HG03432 (cell line): ENCODE data around the gene GABBR2.
A peak's percentile ranks its signal among the peaks of the same experiment; 100 is the strongest.

Experiments
- ATAC-seq: cut with Tn5 transposase; IDR thresholded peaks from one replicate; pipeline ENCODE4 v1.9.1; 2021; ENCODE audit warnings: mild to moderate bottlenecking, moderate library complexity; ENCODE audit not compliant: unreplicated experiment

GABBR2 gene

DNA sequence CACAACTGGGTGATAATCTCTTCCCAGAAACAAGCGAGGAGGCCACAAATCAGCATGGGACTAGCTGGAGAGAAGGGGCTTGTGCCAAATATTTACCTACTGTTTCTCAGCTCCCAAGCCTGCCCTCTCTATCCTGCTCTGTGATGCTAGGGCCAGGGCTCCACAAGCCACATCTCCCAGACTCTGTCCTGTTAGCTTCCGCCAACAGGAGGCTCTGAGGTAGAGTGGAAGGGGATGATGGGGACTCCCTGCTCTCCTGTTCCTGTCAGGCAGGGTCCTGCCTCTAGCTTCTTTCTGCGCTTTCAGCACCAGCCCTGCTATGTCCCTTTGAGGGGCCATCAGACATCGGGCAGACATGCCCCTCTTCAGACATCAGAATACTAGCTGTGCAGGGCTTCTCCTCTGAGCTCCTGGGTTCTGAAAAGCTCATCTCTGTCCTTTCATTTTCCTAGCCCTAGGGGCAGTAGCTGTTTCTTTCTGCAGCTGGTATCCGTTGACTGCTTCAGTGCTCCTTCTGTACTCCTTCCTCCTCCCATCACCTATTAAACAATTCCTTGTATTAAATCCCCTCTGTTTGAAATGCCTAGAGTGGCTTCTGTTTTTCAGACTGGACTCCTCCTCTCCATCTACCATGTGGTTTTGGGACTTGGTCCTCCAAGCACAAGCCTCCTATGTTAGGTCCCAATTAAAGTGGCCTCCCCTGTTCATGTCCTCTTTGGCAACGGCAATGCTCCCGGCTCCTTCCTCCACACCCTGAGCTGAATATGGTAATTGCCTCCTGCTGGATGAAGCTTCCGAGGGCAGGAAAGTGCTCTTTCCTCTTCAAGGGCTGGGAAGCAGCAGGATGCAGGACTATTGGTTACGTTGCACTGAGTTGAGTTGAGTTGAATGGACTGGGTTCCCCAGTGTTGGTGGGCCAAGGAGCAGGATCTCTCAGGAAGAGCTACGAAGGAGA, 292.2 kb downstream of the GABBR2 start:
- ATAC-seq: no peak

DNA sequence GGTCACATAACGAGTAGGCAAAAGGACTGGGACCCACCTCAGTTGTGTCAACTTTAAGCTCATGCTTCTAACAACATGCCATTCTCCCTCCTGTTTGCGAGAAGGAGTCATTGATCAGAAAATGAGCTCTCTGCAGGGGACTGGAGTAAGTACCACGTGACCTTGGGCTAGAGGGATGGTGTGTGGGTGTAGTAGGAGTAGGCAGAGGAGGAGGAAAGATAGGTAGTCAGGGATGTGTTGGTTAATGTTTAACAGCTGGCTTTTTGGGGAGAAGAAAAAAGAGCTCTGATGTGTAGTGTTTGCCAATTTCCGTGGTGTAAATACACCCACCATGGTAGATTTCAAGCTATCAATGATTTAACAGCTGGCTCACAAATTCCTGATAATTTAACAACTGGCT, 293.0 kb downstream of the GABBR2 start:
- no peak for ATAC-seq

DNA sequence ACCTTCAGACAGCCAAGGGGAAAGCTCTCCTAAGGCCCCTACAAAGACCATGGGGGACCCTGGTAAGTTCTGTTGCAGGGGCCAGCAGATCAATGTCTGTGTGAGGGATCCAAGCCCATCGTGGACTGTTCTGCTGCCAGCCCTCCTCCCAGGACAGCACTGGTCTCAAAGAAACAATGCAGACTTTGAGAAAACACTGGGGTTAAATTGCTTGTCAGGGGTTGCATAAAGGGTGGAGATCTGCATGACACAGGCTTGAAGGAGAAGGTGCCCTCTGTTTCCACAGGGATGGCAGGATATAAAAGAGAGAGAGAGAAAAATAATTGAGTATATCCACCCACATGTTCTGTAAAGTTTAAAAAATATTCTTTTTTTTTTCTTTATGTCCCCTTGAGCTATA, 295.7 kb downstream of the GABBR2 start:
- ATAC-seq: no peak

DNA sequence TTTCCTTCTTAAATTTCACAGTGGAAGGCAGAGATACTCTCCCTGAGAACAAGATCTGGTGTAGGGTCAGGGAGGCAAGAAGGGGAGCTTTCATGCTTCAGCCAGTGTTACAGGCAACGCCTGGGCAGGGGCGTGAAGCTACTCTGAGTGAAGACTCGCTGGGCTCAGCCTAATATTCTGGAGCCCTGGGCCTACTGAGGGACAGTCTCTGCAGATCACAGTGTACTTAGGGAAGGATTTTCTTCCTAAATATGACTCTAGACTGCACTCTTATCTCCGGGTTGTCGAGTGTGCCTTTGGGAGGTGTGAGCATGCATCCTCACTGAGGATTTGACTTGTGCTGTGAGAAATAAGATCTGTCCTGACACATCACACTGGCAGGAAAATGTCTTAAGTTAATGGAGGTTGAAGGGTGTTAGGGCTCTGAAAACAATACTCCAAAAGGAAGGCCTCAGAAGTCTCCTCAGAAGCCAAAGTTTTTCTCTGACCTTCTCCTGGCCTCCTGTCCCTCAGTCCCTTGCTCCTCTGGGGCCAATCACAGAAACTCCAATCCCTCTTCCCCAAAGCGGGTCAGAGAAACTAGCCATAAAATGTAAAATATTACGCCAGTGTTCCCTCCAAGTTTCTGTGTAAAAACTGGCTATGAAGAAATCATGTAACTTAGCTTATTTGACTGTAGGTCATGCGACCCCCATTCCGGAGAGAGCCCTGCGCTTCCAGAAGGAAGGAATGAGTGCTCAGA, 296.5 kb downstream of the GABBR2 start:
- no peak for ATAC-seq

DNA sequence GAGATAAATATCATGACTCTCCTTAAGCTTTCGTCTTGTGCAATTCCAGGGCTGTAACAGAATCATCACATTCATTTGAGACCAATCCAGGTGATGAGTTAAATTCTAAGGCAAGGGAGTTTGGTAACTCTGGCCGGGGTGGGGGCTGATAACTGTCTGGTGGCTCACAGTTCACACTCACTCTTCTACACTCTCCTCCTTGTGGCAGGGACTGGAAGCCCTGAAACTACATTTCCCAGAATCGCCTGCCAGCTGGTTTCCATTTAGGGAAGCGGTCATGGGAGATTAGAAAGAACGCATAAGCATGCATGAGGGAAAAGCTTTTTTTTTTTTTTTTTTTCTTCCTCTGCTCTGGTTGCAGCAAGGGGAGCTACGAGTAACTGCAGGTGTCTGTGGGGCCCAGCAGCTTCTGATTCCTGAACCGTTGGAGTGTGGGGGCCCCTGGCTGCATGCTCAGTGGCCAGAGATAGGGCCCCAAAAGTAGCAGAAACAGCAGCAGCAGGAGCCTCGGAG, 298.5 kb downstream of the GABBR2 start:
- no peak for ATAC-seq

DNA sequence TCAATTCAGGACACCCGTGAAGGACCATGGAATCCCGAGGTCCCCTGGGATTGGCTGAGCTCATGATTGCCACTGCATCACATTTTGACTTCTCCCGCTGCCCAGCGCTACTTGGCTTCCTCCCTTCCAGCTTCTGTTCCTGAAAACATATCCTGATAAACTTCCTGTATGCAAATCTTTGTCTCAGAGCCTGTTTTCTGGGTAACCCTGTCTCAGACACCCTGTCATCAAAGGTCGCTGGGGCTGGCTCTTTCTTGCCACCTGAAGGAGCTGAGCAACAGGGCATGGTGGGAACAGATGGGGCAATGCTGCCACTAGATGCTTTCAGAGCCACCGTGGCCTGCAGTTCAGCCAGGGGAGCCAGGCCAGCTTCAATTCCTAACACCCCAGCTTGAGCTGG, 299.0 kb downstream of the GABBR2 start:
- no peak for ATAC-seq

DNA sequence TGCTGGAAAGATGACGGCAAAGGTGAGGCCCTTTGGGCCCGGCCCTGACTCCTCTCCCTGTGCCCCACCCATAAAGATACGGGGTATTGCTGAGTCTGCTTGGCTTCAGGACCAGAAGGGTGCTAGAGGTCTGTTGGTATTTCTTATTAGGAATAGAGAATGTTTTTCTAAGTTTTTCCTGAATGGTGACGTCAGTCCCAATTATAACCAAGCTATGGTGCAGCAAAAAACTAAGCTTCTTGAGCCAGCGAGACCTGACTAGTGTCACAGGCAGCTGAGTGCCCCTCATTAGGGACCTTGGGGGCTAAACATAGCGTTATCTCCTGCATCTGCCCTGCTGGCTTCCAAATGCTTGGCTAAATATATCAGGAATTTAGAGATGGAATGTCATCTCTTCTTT, 302.3 kb downstream of the GABBR2 start:
- no peak for ATAC-seq

DNA sequence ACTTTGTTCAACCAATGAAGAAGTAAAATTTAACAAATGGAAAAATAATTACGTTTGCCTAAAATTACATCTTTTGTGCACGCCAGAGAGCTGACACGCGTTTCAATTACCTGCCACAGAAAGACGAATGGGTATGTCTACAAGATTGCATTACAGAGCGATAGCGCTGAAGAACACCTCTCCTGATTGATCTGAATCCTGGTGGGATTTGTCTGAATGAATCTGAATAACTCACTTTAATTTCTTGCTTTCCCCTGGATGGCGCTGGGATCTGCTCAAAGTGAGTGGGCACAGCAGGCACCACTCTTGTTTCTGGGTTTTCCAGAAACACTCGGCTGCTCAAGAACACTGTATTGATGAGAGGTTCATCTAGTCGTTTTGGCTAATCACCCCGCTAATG, 304.5 kb downstream of the GABBR2 start:
- no peak for ATAC-seq

DNA sequence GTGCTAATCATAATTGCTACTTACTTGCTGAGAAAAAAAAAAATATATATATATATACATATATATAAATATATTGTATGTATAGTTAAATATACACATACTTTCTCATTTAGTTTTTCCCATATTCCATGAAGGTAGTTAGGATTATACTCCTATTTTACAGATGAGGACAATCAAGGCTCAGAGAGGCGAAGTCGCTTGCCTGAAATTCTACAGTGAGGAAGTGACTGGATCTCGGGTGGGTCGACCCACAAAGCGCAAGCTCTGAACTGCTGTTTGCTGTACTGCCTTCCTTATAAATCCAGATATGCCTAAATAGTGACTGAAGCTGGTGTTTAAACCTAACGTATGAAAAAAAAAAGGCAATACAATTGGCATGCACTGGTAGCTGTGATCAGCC, 305.0 kb downstream of the GABBR2 start:
- no peak for ATAC-seq

DNA sequence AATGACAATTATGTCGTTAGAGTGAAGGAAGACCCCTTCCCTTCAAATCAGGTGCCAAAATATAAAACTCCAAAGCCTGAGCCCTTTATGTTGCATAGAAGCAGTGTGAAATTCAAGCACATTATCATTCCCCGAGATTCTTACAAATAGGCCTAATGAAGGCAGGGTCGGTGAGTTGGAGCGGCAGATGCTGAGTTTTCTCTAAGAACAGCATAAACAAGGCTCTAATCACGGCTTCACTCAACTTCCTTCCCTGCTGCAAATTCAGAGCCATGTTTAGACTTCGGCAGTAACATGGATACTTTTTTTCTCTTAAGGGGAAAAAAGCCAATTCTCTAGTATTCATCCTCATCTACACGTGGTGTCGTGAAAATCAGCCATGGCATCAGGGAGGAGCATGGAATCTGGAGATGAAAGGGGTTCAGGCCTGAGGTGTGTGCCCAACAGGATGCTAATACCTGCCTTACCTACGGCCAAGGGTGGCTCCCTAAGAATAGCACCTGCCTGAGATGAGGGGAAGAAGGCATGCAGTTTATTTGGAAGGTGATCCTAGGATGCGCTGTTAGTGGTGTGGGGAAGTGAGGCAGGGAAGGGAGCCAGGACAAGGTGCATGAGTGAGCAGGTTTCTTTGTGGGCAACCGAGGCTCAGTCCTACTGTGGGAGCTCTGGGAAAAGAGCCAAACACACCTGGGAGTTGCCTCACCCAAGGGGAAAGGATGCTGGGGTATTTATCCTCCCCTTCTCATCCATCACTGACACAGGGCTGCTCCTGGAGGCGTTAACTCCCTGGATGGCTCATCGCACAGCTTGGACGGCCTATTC, 306.5 kb downstream of the GABBR2 start:
- ATAC-seq: no peak

DNA sequence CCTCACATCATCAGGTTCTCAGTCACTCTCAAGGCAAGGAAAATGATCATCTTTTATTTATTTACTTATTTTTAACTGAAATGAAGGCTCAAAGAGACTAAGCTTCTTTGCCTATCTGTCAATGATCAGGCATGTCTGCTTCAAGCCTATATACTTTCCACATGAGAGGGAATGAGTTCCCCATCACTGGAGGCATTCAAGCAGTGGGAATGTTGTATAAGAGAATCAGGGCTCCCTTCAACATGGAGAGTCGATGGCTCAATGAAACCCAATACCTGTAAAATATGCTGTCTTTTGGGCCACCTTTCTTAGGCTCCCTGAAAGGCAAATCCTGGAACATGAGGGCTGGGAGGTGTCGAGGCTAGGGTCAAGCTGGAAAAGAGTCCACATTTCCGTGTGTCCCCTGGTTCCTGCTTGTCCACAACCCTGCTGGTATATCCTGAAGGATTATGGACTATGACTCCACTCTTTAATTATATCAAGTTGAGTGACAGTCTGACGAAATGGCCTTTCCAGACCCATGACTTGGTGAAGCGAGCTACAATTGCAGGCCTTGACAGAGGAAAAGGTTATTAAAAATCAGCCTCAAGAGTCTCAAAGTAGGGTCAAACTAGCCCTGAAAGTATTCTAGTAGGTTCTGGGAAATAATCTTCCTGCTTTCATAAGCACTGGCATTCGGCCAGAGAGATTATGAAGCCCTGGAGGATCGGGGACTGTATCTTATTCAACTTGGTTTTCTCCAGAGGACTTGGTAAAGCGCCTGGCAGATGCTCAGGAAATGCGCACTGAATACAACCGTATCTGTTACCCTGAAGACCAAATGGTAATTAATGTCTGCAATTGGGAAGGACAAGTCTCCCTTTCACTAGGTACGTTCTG, 307.4 kb downstream of the GABBR2 start:
- ATAC-seq: no peak

DNA sequence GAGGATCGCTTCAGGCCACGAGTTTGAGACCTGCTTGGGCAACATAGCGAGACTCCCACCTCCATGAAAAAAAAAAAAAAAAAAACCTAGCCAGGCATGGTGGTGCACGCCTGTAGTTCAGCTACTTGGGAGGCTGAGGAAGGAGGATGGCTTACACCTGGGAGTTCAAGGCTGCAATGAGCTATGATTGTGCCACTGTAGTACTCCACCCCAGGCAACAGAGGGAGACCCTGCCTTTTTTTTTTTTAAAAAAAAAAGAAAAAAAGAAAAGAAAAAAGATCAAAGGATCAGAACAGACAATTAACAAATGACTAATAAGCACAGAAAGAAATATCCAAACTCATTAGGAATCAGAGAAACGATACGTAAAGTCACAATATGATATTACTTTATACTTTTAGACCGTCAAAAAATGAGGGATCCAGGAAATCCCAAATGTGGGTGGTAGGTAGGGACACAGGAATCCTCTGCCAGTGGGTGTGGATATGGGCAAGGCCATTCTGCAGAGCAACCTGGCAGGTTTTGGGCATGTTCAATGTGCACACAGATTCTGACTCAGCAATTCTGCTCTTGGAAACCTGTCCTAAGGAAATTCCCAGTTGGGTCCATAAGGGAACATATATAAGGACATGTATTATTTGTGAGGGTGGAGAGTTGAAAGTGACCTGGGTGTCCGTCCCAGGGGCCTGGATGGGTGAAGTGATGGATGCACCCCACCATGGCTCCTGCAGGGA, 308.6 kb downstream of the GABBR2 start:
- ATAC-seq: no peak

DNA sequence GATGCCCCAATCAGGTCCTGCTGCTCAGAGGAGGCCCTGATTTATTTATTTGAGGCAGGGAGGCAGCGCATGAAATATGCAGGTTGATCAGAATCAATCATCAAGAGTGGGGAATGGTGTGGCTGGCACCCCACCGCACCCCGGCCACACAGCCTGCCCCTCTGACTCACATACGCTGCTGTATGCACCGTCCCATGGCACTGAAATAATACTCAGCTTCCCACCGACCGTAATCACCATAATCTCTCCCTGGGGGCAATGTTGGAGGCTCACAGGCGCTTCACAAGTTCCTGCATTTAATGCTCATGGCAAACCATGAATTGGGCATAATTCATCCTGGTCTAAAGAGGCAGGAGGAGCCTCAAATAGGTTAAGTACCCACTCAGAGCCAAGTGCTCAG, 312.1 kb downstream of the GABBR2 start:
- no peak for ATAC-seq

DNA sequence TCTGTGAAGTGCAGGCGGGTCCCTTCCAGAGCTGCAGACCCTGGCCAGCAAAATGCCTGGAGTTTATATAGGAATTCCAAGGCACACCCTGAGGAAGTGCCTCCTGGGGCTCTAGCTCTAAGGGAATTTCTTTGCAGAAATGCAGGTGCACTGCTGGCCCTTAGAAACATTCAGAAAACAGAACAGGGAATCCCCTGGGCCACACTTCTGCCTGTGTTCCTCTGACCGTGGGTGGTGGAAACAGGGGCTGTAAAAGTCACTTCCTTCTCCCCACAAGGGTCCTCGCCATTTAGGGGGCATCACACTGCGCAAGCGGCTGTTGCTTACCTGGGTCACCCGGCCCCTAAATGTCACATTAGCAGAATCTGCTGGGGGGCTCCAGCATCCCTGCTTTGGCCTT, 312.5 kb downstream of the GABBR2 start:
- no peak for ATAC-seq

DNA sequence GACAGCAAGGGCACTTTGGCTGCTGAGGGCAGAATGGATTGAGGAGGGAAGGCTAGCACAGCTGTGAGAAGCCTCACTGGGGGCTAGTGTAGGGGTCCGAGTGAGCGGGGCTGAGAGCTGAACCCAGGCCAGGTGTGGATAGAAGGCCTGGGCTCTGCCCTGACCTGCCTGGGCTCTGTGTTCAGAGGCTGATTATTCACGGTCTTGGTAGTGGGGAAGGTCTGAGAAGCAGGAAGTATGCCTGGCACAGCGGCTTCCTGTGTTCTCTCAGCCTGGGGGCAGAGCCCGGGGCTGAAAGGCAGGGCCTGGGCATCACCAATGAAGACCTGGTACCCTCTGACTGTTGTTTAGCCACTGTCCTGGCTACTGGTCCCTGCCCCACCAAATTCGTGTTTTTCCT, 316.9 kb downstream of the GABBR2 start:
- ATAC-seq: no peak

DNA sequence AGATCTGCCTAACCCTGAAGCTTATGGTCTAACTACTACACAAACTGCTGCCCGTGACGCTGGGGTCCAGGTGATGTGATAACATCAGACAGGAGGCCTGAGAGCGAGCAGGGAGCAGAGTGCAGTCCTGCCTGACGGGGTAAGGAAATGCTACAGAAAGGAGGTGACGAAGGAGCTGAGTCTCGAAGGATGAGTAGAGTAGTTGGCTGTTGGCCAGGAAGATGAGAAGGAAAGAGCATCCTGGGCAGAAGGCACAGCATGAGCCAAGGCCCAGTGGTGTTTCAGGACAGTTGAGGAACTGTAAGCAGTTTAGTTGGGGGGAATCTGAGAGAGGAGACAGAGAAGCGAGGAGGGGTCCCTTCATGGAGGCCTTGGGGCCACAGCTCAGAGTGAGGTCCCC, 317.3 kb downstream of the GABBR2 start:
- ATAC-seq: no peak

DNA sequence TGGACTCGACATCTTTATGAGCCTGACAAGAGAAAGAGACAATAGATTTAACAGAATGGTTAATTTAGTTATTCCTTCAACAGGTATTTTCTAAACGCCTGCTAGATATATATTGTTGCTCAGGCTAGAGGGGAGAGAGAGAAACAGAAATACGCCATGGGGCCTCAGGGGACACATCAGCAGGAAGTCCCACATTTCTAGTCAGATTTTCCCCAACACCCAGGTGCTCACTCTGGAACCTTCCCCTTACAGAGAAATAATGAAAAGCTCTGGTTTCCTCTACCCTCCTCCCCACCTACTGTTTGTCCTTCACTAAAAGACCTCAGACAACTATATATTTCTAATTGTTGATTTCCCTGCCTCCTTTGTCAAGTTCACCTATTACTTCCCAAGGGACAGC, 323.0 kb downstream of the GABBR2 start:
- no peak for ATAC-seq

DNA sequence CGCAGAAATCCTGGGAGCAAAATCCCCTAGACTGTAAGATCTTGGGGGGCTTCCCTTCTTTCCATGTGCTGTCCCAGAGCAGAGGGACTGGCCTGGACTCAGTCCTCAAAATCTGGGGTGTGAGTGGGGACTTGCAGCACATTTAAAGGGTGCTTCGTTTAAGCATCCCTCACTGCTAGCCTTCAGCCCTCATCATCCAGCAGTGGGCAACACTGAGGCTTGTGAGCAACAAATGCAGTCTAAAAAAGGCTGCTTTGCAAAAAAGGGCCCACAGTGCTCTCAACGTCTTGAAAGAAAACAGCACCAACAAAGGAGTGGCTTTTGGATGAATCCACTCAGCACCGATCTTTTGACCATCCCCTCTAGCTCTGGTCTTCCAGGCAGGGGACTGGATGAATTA, 325.0 kb downstream of the GABBR2 start:
- ATAC-seq: no peak

DNA sequence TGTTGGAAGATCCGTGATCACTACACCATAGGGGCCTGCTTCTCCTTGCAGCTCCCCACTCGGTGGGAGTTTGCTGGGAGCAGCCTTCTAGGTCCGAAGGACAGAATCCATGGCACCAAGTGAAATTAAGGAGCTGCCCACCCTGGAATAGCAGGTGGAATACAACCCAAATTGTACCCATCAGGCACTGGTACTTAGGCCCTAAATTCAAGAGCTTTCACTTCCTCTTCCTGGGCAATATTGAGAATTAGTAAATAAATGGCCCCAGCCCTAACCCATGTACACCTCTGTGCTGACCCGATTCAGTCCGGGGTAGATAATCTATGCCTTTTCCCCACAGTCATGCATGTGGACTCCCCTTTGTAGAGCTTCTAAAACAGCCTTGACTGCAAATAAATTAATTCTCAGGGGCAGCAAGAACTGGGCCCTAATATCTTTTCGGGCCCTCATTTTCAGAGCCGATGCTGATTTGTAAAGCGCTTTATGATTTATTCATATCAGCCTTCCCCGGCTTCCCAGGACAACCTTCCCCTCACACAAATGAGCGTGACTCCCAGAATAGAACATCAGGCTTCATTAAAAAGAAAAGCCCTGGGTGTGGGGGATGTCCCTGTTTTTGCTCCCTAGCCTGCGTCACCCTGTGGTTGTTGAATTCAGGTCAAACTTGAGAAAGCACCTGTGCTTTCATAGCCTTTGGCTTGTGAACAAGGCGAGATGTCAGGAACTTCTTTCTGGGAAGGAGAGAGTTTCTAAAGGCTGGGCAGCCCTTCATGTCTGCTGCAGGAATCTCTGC, 327.2 kb downstream of the GABBR2 start:
- peak; percentile 49 for ATAC-seq
